HG02759 (cell line): ENCODE results near the gene PPP1R7.

Experiments used
- ATAC-seq: cut with Tn5 transposase; IDR thresholded peaks from one replicate; pipeline ENCODE4 v1.9.1; 2021; ENCODE audit warnings: mild to moderate bottlenecking, moderate library complexity; ENCODE audit not compliant: unreplicated experiment

PPP1R7 gene

DNA sequence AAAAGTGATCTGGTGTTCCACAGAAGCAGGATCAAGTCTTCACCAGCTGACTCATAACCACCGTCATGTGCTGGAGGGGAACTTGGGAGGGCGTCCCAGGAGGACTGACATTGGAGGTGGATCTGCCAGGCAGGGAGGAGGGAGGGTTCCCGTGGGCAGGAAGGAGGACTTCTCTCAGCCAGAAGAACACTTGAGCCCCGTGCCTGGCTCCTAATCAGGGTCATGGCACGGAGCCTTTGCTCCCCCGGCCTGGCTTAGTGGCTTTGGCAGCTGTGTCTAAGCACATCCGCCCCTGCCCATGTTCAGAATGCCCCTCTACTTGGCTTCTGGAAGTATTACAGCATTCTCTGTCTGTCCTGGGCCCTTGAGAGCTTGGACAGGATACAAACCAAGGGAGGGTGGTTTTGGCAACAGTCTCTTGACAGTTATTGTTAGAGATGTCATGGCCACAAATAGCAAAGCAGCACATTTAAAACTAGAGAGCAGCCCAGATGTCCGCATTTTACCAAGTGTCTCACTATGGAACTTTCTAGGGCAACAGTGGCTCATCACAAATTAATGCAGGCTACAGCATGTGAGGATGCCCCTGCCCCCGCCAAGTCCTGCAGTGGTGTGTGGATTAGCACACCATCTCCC lies 11.5 kb downstream of the PPP1R7 start:
- ATAC-seq = no peak

DNA sequence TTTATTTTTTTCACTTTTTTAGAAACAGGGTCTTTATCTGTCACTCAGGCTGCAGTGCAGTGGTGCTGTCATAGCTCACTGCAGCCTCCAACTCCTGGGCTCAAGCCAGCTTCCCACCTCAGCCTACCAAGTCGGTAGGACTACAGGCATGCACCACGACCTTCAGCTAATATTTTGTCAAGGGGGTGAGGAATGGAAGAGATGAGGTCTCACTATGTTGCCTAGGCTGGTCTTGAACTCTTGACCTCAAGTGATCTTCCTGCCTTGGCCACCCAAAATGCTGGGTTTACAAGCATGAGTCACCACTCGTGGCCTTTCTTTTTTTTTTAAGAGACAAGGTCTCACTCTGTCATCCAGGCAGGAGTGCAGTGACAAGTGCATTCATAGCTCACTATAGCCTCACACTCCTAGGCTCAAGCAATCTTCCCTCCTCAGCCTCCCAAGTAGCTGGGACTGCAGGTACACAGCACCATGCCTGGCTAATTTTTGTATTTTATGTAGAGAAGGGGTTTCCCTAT lies 13.4 kb downstream of the PPP1R7 start:
- ATAC-seq = no peak

DNA sequence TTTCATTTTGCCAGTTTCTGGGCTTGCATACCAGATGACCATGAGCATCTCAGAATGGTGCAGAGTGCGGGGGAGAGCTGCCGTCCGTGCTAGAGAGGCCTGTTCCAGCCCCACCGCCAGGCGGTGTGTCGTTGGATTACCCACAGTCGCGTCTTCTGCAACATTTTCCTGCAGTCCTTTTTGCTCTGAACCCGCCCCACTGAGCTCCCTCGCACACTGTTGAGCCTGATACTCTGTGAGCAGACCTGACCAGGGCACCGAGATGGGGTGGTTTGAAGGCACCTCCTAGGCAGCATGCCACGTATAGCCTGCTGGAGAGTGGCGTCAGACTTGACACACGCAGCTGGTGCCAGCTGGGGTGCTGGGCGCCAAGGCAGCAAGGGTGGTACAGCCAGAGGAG lies 18.1 kb downstream of the PPP1R7 start:
- no peak for ATAC-seq

DNA sequence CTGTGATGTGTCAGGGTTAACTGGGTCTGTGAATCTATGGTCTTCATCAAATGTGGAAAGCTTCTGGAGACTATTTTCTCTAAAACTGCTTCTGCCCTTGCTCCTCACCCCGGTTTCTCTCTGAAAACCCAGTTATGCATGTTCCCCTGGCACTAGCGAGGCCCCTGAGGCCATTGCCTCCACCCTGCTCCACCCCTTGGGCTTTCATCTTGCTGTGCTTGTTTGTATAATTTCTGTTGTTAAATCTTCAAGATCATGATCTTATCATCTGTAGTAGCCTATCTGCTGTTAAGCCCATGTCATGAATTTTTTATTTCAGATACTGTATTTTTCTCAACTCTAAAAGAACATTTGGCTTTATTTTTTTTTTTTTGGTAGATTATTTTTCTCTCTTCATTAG lies 23.3 kb downstream of the PPP1R7 start:
- no peak for ATAC-seq

DNA sequence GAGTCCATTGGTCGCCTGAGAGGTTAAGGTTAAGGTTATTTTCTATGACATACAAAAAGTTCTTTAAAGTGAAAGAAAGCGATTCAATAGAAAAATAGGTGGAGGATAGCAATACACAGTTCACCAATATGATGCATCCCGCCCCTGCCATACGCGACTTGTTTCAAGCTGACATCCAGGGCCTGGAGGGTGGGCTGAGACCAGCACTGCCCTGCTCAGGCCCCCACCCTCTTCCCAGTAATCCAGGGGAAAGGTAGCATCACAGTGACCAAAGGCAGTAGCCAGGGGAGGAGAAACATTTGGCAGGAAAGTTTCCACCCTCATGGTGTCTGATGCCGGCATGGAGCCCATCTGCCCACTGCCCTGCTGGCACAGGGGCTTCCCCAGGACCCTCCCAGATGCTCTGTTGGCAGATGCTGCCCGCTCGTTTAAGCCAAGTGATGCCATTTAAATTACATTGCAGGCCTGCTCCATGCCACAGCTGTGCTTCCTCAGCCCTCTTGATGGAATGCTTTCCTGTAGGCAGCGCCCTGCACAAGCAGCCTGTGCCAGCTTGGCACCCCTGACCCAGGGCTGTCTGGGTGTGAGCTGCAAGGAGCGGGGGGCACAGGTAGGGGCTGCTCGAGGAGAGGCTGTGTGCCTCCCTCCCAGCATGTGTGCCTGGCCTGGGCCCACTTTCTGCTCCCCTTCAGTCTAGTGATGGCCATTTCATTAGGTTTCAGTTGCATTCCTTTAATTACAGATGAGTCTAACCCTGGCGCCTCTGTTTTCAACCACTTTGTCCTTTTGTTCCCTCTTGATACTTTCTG lies 27.5 kb downstream of the PPP1R7 start:
- no peak for ATAC-seq

DNA sequence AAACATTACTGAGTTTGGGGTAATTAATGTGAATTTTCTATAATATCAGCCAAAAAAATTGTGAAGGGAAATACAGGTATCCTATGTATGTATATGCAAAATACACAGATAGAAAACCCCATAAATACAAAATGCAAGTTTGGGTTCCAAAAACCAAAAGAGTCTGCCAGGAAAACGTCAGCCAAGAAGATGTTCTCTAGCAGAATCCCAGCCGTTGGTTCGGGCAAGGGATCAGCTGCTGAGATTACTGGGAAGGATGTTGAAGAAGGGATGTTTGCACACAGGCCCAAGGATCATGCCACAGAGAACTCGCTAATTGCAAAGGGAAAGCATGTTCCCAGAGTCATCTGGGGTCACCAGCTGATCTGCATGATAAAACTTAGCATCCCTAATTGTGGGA lies 28.7 kb downstream of the PPP1R7 start:
- no peak for ATAC-seq

DNA sequence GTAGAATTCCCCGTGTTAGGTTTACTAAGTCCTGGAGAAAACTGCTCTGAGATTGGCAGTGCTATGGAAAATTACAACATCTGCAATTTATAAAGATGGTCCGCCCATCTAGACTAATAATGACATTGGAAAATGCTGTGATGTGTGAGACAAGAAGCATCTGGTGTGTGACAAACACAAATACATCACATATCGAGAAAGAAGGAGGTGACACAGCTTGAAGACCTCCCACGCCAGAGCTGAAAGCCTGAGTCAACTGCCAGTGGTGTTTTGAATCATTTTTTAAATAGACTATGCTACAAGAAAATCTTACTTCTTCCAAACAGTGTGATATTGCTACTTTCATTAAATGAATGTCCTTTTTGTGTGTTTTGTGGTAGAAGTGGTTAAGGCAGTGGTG lies 29.6 kb downstream of the PPP1R7 start:
- no peak for ATAC-seq

DNA sequence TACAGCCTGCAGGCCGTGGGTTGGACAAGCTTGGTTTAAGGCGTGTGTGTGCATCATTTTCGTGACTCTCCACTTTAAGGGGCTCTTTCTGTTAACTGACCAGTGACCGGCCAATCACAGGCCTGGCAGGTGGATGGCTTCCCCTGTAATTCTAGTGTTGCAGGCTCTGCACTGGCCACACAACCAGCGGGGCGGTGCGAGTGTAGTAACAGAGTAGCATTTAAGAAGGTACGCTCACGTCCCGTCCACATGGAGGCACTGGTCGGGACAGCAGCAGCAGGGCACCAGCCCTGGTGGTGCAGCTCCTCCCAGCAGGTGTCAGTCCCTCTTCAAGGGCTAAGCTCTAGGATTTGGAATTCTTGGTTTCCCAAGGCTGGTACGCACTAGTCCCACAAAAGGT lies 30.2 kb downstream of the PPP1R7 start:
- ATAC-seq = no peak

DNA sequence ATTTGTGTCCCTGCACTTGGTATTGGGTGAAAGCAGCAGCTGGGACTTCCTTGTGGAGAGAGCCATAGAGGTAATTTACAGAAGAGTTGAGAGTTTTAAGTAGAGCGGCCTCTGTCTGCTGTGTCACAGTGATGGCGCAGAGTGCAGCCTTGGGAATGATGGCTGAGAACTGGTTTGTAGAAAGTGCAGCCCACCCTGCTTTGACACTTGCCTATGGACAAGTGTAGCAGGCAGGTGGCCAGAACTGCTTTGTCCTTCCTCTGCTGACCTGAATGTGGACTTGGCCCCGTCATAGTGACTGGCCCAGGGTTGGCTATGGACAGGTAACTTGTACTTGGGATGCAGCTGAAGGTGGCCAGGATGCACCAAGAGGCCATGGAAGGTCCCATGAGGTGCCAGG lies 31.9 kb downstream of the PPP1R7 start:
- no peak for ATAC-seq

DNA sequence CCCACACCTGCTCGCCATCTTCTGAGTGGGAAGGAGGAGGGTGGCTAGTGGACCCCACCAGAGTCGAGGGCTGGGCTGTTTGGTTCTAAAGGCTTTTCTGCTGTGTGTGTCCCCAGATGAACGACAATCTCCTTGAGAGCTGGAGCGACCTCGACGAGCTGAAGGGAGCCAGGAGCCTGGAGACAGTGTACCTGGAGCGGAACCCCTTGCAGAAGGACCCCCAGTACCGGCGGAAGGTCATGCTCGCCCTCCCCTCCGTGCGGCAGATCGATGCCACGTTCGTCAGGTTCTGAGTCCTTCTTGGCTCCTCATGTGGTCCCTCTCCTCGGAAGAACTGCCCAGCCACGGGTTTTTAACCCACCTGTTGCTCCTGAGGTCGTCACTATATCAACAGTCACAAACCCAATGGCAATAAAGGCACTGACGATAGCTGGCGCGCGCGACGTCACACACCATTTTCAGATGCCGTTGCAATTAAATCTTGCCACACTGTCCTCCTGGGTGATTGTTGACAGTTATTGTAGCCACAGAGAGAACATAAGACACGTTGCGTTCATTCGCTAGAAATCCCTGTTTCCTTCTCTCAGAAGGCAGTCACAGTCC lies 32.4 kb downstream of the PPP1R7 start:
- no peak for ATAC-seq

DNA sequence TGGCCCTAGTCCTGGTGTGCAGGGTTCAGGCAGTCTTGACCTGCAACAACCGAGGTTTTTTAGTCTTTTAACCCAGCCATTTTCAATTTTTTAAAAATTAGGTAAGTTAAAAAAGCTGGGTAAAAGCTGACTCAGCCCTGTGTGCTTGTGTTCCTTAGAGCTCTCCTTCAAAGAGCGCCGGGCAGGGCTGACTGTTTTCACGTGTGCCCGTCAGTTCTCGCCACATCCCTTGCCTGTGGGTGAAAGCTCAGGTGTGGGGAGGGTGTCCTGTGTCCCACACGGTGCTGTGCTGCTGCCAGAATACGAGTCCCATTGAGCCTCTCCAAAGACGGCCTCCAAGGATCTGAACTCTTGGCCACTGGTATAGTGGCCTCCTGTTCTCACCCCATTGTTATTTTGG lies 33.0 kb downstream of the PPP1R7 start:
- ATAC-seq = no peak

DNA sequence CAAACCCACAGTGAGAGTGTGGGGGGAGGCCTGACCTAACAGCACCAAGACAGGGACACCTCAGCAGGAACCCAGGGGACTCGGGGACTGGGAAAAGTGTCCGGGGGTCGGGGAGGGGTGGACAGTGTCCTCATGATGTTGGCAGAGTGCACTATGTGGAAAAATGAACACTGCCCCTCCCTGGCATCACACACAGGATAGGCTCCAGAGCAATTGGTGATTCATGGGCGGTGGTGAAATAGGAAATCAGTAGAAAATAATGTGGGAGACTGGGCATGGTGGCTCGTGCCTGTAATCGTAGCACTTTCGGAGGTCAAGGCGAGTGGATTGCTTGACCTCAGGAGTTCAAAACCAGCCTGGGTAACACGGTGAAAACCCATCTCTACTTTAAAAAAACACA lies 34.6 kb downstream of the PPP1R7 start:
- no peak for ATAC-seq

DNA sequence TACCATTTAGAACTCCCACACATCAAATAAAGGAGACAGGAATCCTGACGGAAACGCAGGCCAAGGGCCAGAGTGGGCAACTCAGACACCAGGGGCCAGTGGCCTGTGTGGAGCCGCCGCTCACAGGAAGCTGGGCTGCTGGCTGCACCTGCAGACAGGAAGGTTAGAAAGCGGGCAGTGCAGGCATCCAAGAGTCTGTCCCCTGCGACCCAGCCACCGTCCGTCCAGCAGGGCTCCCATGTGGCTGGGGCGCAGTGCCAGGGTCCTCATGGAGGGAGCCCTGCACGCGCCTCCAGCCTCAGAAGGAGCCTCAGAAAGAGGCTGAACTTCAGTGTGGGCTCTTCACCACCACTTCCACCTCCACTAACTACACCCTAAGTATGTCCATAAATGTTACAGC lies 35.7 kb downstream of the PPP1R7 start:
- no peak for ATAC-seq

DNA sequence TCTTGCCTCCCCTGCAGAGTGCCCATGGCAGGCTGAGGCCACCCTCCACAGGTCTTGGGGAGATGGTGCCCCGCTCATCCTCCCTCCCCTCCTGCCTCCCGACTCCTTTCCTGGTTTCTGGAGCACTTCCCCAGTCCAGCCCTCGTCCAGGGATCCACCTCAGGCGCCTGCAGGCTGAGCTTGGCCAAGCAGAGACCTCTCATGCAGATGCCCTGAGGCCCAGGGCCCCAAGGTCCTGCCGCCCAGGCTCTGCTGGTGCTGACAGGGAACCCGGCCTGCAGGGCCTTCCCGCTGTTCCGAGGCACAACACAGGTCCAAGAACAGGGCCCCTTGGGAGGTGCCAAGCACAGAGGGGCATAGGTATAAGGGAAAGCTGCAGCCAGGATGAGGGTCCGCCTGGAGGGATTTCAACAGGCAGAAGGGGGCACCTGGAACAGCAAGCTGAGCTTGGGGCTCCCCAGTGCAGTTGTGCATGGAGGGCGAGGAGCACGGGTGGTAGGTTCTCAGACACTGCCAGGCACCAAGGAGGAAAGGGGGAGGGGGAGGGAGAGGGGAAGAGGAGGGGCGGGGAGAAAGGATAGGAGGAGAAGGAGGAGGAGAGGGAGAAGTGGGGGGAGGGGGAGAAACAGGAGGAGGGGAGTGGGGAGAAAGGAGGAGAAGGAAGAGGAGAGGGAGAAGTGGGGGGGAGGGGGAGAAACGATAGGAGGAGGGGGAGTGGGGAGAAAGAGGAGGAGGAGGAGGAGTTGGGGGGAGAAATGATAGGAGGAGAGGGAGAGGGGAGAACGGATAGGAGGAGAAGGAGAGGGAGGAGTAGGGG lies 37.0 kb downstream of the PPP1R7 start:
- no peak for ATAC-seq

DNA sequence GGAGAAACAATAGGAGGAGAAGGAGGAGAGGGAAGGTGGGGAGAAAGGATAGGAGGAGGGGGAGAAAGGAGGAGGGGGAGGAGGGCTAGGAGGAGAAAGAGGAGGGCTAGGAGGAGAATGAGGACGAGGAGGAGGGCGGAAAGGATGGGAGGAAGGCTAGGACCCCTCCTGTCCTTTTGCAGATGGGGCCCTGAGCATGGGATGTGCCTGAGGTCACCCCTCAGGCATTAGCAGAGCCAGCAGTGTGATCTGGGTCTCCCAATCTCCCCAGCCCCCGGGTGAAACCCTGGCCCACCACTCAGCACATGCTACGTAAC lies 37.6 kb downstream of the PPP1R7 start:
- no peak for ATAC-seq

DNA sequence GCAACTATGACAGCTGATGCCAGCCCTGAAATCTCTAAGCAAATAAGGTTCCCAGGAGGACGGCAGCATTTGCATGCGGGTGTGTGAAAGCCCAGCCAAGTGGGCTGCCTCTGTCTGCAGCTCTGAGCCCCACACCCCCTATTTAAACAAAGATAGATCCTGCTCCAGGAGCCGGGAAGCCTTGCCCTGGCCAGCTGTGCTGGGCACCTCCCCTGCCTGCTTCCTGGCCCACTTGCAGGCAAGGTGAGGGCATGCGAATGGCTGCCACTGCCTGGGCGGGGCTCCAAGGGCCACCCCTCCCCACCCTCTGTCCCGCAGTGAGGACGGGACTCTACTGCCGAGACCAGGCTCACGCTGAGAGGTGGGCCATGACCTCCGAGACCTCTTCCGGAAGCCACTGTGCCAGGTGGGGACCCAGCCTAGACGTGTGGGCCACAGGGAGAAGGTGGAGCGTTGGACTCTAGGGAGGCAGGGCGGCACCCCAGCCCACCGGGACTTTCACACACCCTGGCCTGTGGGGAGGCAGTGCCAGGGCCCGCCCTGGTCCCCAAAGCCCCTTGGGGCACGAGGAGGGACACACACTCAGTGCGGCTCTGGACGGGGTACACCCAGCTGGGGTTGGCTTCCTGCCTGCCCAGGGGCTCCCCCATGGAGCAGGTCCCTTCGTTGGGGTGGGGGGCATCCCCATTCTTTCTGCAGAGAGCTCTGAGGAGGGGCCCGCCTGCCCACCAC lies 38.3 kb downstream of the PPP1R7 start, which contains the start of gene ANO7:
Gene ANO7, plus strand, starts transcription at position 317 of the 732 bp plus-strand sequence. CDS start 1,387 bp downstream, outside the sequence.
- ATAC-seq = no peak

DNA sequence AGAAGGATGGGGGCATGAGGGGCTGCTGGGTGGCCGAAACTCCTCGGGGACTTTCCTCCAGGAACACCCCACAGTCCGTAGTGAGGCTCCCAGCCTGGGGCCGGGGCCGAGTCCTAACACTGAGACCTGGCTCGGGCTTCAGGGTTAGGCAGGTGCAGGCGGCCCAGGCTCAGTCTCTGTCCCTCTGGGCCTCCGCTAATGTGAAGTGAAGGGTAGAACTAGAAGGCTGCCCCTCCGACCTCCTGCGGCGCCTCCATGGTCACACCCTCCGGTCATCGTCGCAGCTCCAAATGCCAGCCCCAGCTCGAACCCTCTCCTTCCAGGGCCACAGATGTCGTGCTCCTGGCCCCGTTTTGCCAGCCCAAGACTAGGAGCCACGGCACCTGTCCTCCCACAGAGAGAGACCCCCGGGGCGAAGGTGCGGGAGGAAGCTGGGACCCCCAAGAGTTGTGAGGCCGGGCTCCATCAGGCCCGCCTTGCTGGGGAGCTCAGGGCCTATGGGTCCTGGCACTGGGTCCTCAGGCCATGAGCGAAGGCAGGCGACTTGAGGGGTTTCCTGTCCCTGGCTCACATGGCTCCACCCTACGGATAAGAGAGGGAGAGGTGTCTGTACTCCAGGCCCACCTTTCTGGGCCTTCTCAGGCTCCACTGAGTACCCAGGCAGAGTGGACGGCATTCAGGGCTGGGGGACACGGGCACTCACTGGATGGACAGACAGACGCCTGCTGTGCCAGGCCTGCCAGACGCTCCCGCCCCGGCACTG lies 39.0 kb downstream of the PPP1R7 start:
- no peak for ATAC-seq

DNA sequence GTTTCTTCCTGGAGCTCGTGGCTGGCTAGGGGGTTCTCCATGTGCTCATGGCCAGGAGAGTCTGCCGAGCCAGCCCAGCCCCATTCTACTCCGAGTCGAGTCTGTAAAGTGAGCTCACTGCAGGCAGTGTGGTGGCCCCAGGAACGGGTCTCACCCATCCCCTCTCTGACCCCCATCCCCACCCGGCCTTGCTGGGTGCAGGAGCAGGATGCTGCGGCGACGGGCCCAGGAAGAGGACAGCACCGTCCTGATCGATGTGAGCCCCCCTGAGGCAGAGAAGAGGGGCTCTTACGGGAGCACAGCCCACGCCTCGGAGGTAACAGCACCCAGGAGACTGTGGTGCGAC lies 39.6 kb downstream of the PPP1R7 start:
- no peak for ATAC-seq

DNA sequence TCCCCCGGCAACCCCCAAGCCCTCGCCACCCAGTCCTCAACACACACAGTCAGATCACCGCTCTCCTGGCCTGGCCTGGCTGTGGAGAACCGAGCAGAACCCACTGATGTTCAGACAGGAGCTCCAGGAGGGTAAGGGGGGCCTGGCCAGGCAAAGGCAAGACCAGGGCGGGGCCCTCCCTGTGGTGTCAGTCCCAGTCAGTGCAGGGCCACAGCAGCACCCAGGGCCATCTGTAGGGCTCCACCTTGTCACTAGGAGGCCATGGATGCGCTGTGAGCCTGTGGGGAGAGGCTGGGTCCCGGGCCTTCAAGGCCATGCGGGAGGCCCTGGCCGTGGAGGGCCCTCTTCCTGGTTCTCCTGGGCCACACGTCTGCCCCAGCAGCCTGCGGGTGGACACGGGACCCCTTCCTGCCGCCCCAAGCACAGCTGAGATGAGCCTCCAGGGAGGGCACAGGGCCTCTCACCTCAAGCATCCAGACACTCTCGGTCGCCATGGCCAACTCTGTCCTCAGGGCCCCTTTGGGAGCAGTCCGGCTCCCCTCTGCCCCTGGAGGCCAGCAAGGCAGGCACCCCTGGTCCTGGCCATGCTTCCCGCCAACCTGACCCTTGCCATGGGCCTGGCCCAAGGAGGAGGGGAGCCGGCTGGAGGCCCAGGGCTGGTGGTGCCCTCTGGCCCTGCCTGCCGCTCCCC lies 40.2 kb downstream of the PPP1R7 start:
- no peak for ATAC-seq
